IMR-90 (cell line): Measurements from ENCODE around the gene SNRK. TPM values are rescaled to one million over a fixed set of nuclear protein-coding genes. Genes with fewer than 3 reads are reported as not detected.

Source experiments
- ATAC-seq: fragments of 200-7000 bp; cut with Tn5 transposase; 2 replicates; pipeline ENCODE4 v1.9.1; 2020; ENCODE audit warnings: low read depth, mild to moderate bottlenecking, moderate library complexity
- BruUV-seq: library from RNA; stranded (reverse); fragments of 400-500 nt; replicated peaks from 2 replicates; lab custom pipeline; 2021; lab: Mats Ljungman, UMichigan
- CTCF ChIA-PET: fragments of 300-600 bp; formaldehyde crosslinking; extraction: SDS; loops from one replicate; lab custom pipeline; 2021; ENCODE audit warnings: antibody characterized with exemption; lab: Yijun Ruan, JAX
- POLR2A ChIA-PET: fragments of 300-600 bp; sonication (Branson Sonifier 250); formaldehyde crosslinking; loops from one replicate; lab custom pipeline; 2022; ENCODE audit warnings: antibody characterized with exemption; ENCODE audit not compliant: unreplicated experiment; lab: Charles Lee
- DNase-seq: peaks from one replicate; pipeline ENCODE4 v3.0.0; 2013
- H2AFZ ChIP-seq: replicated peaks from 2 replicates; pipeline ENCODE3; 2013; ENCODE audit warnings: low read length, mild to moderate bottlenecking; ENCODE audit not compliant: poor library complexity
- H2AK5ac ChIP-seq: 2 replicates; pipeline ENCODE4 v1.6.1; 2013; ENCODE audit warnings: low read depth, low read length, inconsistent platforms
- H2AK9ac ChIP-seq: replicated peaks from 2 replicates; pipeline ENCODE3; 2013; ENCODE audit warnings: mild to moderate bottlenecking, low read depth, low read length, moderate library complexity; ENCODE audit not compliant: poor library complexity
- H2BK120ac ChIP-seq: 2 replicates; pipeline ENCODE4 v1.6.1; 2013; ENCODE audit warnings: low read depth, low read length, inconsistent platforms
- H2BK15ac ChIP-seq: 3 replicates; pipeline ENCODE4 v1.6.1; 2013; ENCODE audit warnings: low read depth, low read length, inconsistent platforms
- H2BK20ac ChIP-seq: 2 replicates; pipeline ENCODE4 v1.6.1; 2013; ENCODE audit warnings: low read depth, mild to moderate bottlenecking, inconsistent platforms, low read length, moderate library complexity
- H2BK5ac ChIP-seq: 2 replicates; pipeline ENCODE4 v1.6.1; 2013; ENCODE audit warnings: mild to moderate bottlenecking, low read depth, low read length, inconsistent platforms; ENCODE audit not compliant: poor library complexity, severe bottlenecking
- H3K14ac ChIP-seq: replicated peaks from 2 replicates; pipeline ENCODE4 v1.6.1; 2013; ENCODE audit warnings: low read depth, low read length, inconsistent platforms
- H3K18ac ChIP-seq: 2 replicates; pipeline ENCODE4 v1.6.1; 2013; ENCODE audit warnings: low read depth, low read length, control low read depth
- H3K23ac ChIP-seq: 2 replicates; pipeline ENCODE4 v1.6.1; 2013; ENCODE audit warnings: low read depth, low read length, inconsistent platforms
- H3K27ac ChIP-seq: 2 replicates; pipeline ENCODE4 v1.5.1; 2013; ENCODE audit warnings: mild to moderate bottlenecking, control low read depth, low read length; ENCODE audit not compliant: insufficient read depth
- H3K27me3 ChIP-seq: 2 replicates; pipeline ENCODE4 v1.6.1; 2013; ENCODE audit warnings: low read length; ENCODE audit not compliant: control insufficient read depth, insufficient read depth
- H3K36me3 ChIP-seq: 2 replicates; pipeline ENCODE4 v1.6.1; 2013; ENCODE audit warnings: low read length, mixed read lengths; ENCODE audit not compliant: control insufficient read depth, insufficient read depth
- H3K4ac ChIP-seq: 2 replicates; pipeline ENCODE4 v1.6.1; 2013; ENCODE audit warnings: low read depth, low read length, inconsistent platforms
- H3K4me1 ChIP-seq: 2 replicates; pipeline ENCODE4 v1.6.1; 2013; ENCODE audit warnings: low read length, mixed read lengths; ENCODE audit not compliant: control insufficient read depth, insufficient read depth
- H3K4me2 ChIP-seq: 2 replicates; pipeline ENCODE4 v1.6.1; 2013; ENCODE audit warnings: low read depth, mild to moderate bottlenecking, control low read depth, low read length, moderate library complexity
- H3K4me3 ChIP-seq: 2 replicates; pipeline ENCODE4 v1.5.1; 2013; ENCODE audit warnings: low read depth, mild to moderate bottlenecking, control low read depth, low read length, moderate library complexity; ENCODE audit not compliant: insufficient read depth
- H3K56ac ChIP-seq: 2 replicates; pipeline ENCODE4 v1.6.1; 2013; ENCODE audit warnings: low read length, inconsistent platforms; ENCODE audit not compliant: insufficient read depth; ENCODE audit errors: extremely low read depth
- H3K79me1 ChIP-seq, 2 experiments: 2 replicates each; pipeline ENCODE4 v1.6.1; 2013; ENCODE audit warnings: low read length in 2 of 2, inconsistent platforms in 1 of 2, low read depth in 1 of 2
- H3K9ac ChIP-seq: 2 replicates; pipeline ENCODE4 v1.6.1; 2013; ENCODE audit warnings: low read depth, low read length, control low read depth
- H3K9me1 ChIP-seq: 2 replicates; pipeline ENCODE4 v1.6.1; 2013; ENCODE audit warnings: low read length, inconsistent platforms; ENCODE audit not compliant: insufficient read depth
- H3K9me3 ChIP-seq: 2 replicates; pipeline ENCODE4 v1.6.1; 2013; ENCODE audit warnings: low read length; ENCODE audit not compliant: control insufficient read depth, insufficient read depth
- H4K20me1 ChIP-seq: 2 replicates; pipeline ENCODE4 v1.6.1; 2013; ENCODE audit warnings: low read length, inconsistent platforms; ENCODE audit not compliant: insufficient read depth
- H4K5ac ChIP-seq: 2 replicates; pipeline ENCODE4 v1.6.1; 2013; ENCODE audit warnings: mild to moderate bottlenecking, low read depth, low read length, control low read depth
- H4K8ac ChIP-seq, 2 experiments: 2 replicates each; pipeline ENCODE4 v1.6.1; 2013; ENCODE audit warnings: low read depth in 2 of 2, low read length in 2 of 2, control low read depth in 1 of 2, inconsistent platforms in 1 of 2
- H4K91ac ChIP-seq: 2 replicates; pipeline ENCODE4 v1.6.1; 2013; ENCODE audit warnings: low read depth, low read length, inconsistent platforms; ENCODE audit not compliant: insufficient read depth
- BHLHE40 ChIP-seq: fragments of 150-350 bp; IDR thresholded peaks from 2 replicates; pipeline ENCODE4 v1.6.1; 2016; ENCODE audit warnings: mild to moderate bottlenecking, low read depth, low read length
- CEBPB ChIP-seq: IDR thresholded peaks from 2 replicates; pipeline ENCODE4 v1.6.1; 2012; ENCODE audit warnings: low read depth, low read length, improper control_type of control experiment
- CHD1 ChIP-seq: IDR thresholded peaks from 2 replicates; pipeline ENCODE4 v1.6.1; 2012; ENCODE audit warnings: low read depth, low read length, improper control_type of control experiment
- MAFK ChIP-seq: IDR thresholded peaks from 2 replicates; pipeline ENCODE4 v1.6.1; 2012; ENCODE audit warnings: low read depth, low read length, improper control_type of control experiment
- MAZ ChIP-seq: IDR thresholded peaks from 2 replicates; pipeline ENCODE4 v1.6.1; 2012; ENCODE audit warnings: low read depth, mild to moderate bottlenecking, low read length, improper control_type of control experiment, moderate library complexity, borderline replicate concordance
- MXI1 ChIP-seq: IDR thresholded peaks from 2 replicates; pipeline ENCODE4 v1.6.1; 2012; ENCODE audit warnings: low read depth, mild to moderate bottlenecking, low read length, moderate library complexity, borderline replicate concordance
- POLR2A ChIP-seq: IDR thresholded peaks from 2 replicates; pipeline ENCODE4 v1.6.1; 2012; ENCODE audit warnings: mild to moderate bottlenecking, low read depth, low read length
- RCOR1 ChIP-seq: IDR thresholded peaks from 2 replicates; pipeline ENCODE4 v1.6.1; 2012; ENCODE audit warnings: mild to moderate bottlenecking, low read length, improper control_type of control experiment; ENCODE audit not compliant: insufficient replicate concordance
- WGBS, 2 experiments: methylation state at CpG; one replicate each; pipeline versions ENCODE4 v1.1.5 to v1.1.7; 2013; ENCODE audit warnings: missing lambda C conversion rate in 2 of 2; ENCODE audit not compliant: insufficient read length in 1 of 2; ENCODE audit errors: extremely low coverage in 2 of 2; 5-methylcytosine and 5-hydroxymethylcytosine counted together
- dilution Hi-C: fragments of 300-500 bp; cut with HindIII; formaldehyde crosslinking; loops from one replicate; pipeline ENCODE4 v1.14.3; 2018; ENCODE audit warnings: low sequenced_read_pairs; ENCODE audit not compliant: unreplicated experiment
- in situ Hi-C: fragments of 300-500 bp; cut with MboI; formaldehyde crosslinking; loops from 3 replicates; pipeline ENCODE4 v1.14.3; 2019; ENCODE audit warnings: low sequenced_read_pairs, inconsistent platforms, mixed read lengths
- intact Hi-C: fragments of 100-400 bp; cut with micrococcal nuclease; formaldehyde crosslinking; loops from 2 replicates; pipeline ENCODE4 v1.10.0; 2022
- polyA plus RNA-seq, 3 experiments: library from polyadenylated mRNA; depleted of rRNA; stranded (reverse); fragments of >200 nt; gene quantifications; 2 replicates each; pipeline ENCODE4 v1.2.3, GENCODE V29; 2012; ENCODE audit warnings: low replicate concordance in 1 of 3
- total RNA-seq: library from RNA; depleted of rRNA; stranded (reverse); fragments of >200 nt; gene quantifications from 2 replicates; pipeline ENCODE4 v1.2.3, GENCODE V29; 2012
- TF ChIP-seq, protein P1 (sequence below): fragments of 150-350 bp; IDR thresholded peaks from 2 replicates; pipeline ENCODE4 v1.6.1; 2016; ENCODE audit warnings: low read depth, mild to moderate bottlenecking, low read length, moderate library complexity, borderline replicate concordance

The SNRK gene
- total and polyA plus RNA-seq, 2 of the 4 experiments (the other 2 are of a cell fraction), result 4.7 to 23.1 TPM

DNA sequence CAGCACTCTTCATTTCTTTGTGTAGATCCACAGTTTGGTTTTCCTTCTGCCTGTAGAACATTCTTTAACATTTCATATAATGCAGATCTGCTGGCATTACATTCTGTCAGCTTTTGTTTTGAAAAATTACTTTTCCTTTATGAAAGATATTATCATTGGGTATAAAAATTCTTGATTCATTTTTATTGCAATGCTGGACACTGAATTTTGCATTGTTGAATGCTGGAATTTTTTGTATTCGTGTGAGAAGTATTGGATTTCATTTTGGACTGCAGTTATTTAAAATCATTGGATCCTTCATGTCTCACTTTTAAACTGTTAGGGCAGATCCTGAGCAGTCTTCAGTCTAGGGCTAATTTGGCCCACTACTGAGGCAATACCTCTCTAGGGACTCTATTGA lies 67.1 kb downstream of the SNRK start:
- Histone ChIP-seq H3K79me1 (peaks cover 3 to 9% of the 10 kb centered on the region in 2 experiments; a peak in 3 of 4 replicates), H3K27ac (no peak overlapping the region), H3K23ac (no peak overlapping the region), H3K4me2 (no peak overlapping the region), H3K27me3 (no peaks in the 10 kb centered on the region), H2BK20ac (no peak overlapping the region), H2BK15ac (no peak overlapping the region), H2AFZ (no peak overlapping the region), H2BK5ac (no peak overlapping the region), H3K4me3 (no peak overlapping the region), H3K56ac (no peak overlapping the region), H3K9ac (no peak overlapping the region), H3K4ac (no peak overlapping the region), H3K14ac (no peak overlapping the region), H3K4me1 (no peaks in the 10 kb centered on the region), H3K18ac (no peak overlapping the region), H4K20me1 (no peaks in the 10 kb centered on the region), H3K9me3 (peaks cover 15% of the 10 kb centered on the region), H2AK5ac (no peak overlapping the region), H3K36me3 (peaks cover 14% of the 10 kb centered on the region), H2BK120ac (no peak overlapping the region), H4K8ac (no peak overlapping the region), H3K9me1 (no peaks in the 10 kb centered on the region), H4K91ac (no peak overlapping the region), H2AK9ac (no peak overlapping the region), H4K5ac (no peak overlapping the region)
- intact Hi-C loops (no loop called here), in situ Hi-C loops (no loop called here), dilution Hi-C loops (no loop called here)
- no peak for TF ChIP-seq POLR2A
- no peak for TF ChIP-seq BHLHE40
- no peak for TF ChIP-seq CEBPB
- TF ChIP-seq RCOR1, result no peak
- no peak for TF ChIP-seq MXI1
- no peak for TF ChIP-seq CHD1
- TF ChIP-seq, protein P1, sequence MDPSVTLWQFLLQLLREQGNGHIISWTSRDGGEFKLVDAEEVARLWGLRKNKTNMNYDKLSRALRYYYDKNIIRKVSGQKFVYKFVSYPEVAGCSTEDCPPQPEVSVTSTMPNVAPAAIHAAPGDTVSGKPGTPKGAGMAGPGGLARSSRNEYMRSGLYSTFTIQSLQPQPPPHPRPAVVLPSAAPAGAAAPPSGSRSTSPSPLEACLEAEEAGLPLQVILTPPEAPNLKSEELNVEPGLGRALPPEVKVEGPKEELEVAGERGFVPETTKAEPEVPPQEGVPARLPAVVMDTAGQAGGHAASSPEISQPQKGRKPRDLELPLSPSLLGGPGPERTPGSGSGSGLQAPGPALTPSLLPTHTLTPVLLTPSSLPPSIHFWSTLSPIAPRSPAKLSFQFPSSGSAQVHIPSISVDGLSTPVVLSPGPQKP, result no peak
- TF ChIP-seq MAFK, result no peak
- TF ChIP-seq MAZ, result no peak
- ChIA-PET POLR2A (no interaction called here), CTCF (no interaction called here)
- no CpG with 5 or more reads among the region's 1 CpG for WGBS, 2 experiments
- no peak for ATAC-seq
- no peak for DNase-seq
- no TSS peak for BruUV-seq
